Measurements from ENCODE around the gene HSPA1L.

HSPA1L gene

GRCh38 chr6:31784098-31784925, 30.8 kb downstream of the HSPA1L start:
- peak in 1 of 58 donors; percentile 15 for DNase-seq

- no peak for DNase-seq
These were observed 32.8 kb downstream of the HSPA1L start for GRCh38 chr6:31782126-31782855.

- DNase-seq: no peak
These were observed 33.6 kb downstream of the HSPA1L start for GRCh38 chr6:31781244-31782125.

GRCh38 chr6:31780507-31781243, 34.4 kb downstream of the HSPA1L start:
- no peak for DNase-seq

GRCh38 chr6:31779908-31780307, 35.2 kb downstream of the HSPA1L start:
- DNase-seq: no peak

GRCh38 chr6:31778999-31779885, 35.8 kb downstream of the HSPA1L start:
- DNase-seq: no peak

- DNase-seq: no peak
These were observed 36.9 kb downstream of the HSPA1L start for GRCh38 chr6:31778193-31778592.

- DNase-seq: no peak
These were observed 37.4 kb downstream of the HSPA1L start for GRCh38 chr6:31777667-31778050.

GRCh38 chr6:31776989-31777666, 38.0 kb downstream of the HSPA1L start, which contains the start of gene VWA7:
TSS of gene VWA7 (minus strand) at chr6:31777328. CDS start at chr6:31776779, 549 bp downstream.
- peak in 11 of 58 donors; percentile 17 to 82 (median 43) for DNase-seq

GRCh38 chr6:31776485-31776988, 38.5 kb downstream of the HSPA1L start:
- DNase-seq: peak in 15 of 58 donors; percentile 6 to 82 (median 30)

- DNase-seq: no peak
These were observed 39.2 kb downstream of the HSPA1L start for GRCh38 chr6:31775633-31776484.

GRCh38 chr6:31775184-31775583, 39.9 kb downstream of the HSPA1L start:
- no peak for DNase-seq

GRCh38 chr6:31771992-31772358, 43.1 kb downstream of the HSPA1L start:
- no peak for DNase-seq

GRCh38 chr6:31770860-31771259, 44.2 kb downstream of the HSPA1L start:
- no peak for DNase-seq

GRCh38 chr6:31769684-31770371, 45.3 kb downstream of the HSPA1L start:
- peak in 4 of 58 donors; percentile 8 to 13 (median 12) for DNase-seq

- DNase-seq: no peak
These were observed 46.5 kb downstream of the HSPA1L start for GRCh38 chr6:31768363-31769257.
